Stimulated activated CD4-positive, alpha-beta T cell treated with anti-CD3 and anti-CD28 coated beads, Interleukin-1b, Interleukin-23, amount 100 ng/mL, for 1 hour (primary cell): ENCODE results near the gene EHMT1.
"Not testable (repeated sequence)": the region's sequence is repeated elsewhere in the genome, so short reads cannot be mapped to it uniquely, and the experiment has no call there.

Source experiments
- DNase-seq, 2 donors: peaks; one replicate each; pipeline ENCODE4 v3.0.0-alpha.2; 2020; ENCODE audit warnings: low read depth in 2 of 2

The EHMT1 gene

GRCh38 chr9:137860361-137860760 lies 241.6 kb downstream of the EHMT1 start:
- no peak for DNase-seq

- DNase-seq: no peak
Observed at GRCh38 chr9:137865581-137866145, 246.9 kb downstream of the EHMT1 start.

- DNase-seq: no peak
Observed at GRCh38 chr9:137866226-137867141, 247.7 kb downstream of the EHMT1 start.

- no peak for DNase-seq
Observed at GRCh38 chr9:137870432-137870831, 251.6 kb downstream of the EHMT1 start.

GRCh38 chr9:137872296-137872695 lies 253.5 kb downstream of the EHMT1 start:
- no peak for DNase-seq

- DNase-seq: no peak
Observed at GRCh38 chr9:137873408-137873807, 254.6 kb downstream of the EHMT1 start.

GRCh38 chr9:137873858-137874362 lies 255.1 kb downstream of the EHMT1 start:
- no peak for DNase-seq

GRCh38 chr9:137875354-137875753 lies 256.5 kb downstream of the EHMT1 start:
- DNase-seq: no peak

GRCh38 chr9:137875846-137876245 lies 257.0 kb downstream of the EHMT1 start:
- no peak for DNase-seq

GRCh38 chr9:137876269-137876668 lies 257.5 kb downstream of the EHMT1 start:
- no peak for DNase-seq

GRCh38 chr9:137876781-137877386 lies 258.1 kb downstream of the EHMT1 start:
- DNase-seq: no peak

GRCh38 chr9:137877506-137878122 lies 258.8 kb downstream of the EHMT1 start, which contains the start of gene CACNA1B:
CACNA1B (plus strand) TSS chr9:137877782; CDS start chr9:137877934, 152 bp downstream.
- DNase-seq: not testable (repeated sequence)

GRCh38 chr9:137878146-137878941 lies 259.5 kb downstream of the EHMT1 start:
- no peak for DNase-seq

GRCh38 chr9:137879052-137879451 lies 260.2 kb downstream of the EHMT1 start:
- no peak for DNase-seq

- no peak for DNase-seq
Observed at GRCh38 chr9:137879566-137880150, 260.9 kb downstream of the EHMT1 start.

GRCh38 chr9:137880160-137880975 lies 261.6 kb downstream of the EHMT1 start:
- no peak for DNase-seq

GRCh38 chr9:137880976-137881530 lies 262.2 kb downstream of the EHMT1 start:
- no peak for DNase-seq

GRCh38 chr9:137881591-137882505 lies 263.0 kb downstream of the EHMT1 start:
- DNase-seq: no peak

GRCh38 chr9:137882506-137882821 lies 263.7 kb downstream of the EHMT1 start:
- DNase-seq: no peak
